IMR-90 (cell line): ENCODE results near the gene ZNF335. TPM values are rescaled to one million over a fixed set of nuclear protein-coding genes. Genes with fewer than 3 reads are reported as not detected.

Experiments
- ATAC-seq: fragments of 200-7000 bp; cut with Tn5 transposase; 2 replicates; pipeline ENCODE4 v1.9.1; 2020; ENCODE audit warnings: low read depth, mild to moderate bottlenecking, moderate library complexity
- BruUV-seq: library from RNA; stranded (reverse); fragments of 400-500 nt; replicated peaks from 2 replicates; lab custom pipeline; 2021; lab: Mats Ljungman, UMichigan
- CTCF ChIA-PET: fragments of 300-600 bp; formaldehyde crosslinking; extraction: SDS; loops from one replicate; lab custom pipeline; 2021; ENCODE audit warnings: antibody characterized with exemption; lab: Yijun Ruan, JAX
- POLR2A ChIA-PET: fragments of 300-600 bp; sonication (Branson Sonifier 250); formaldehyde crosslinking; loops from one replicate; lab custom pipeline; 2022; ENCODE audit warnings: antibody characterized with exemption; ENCODE audit not compliant: unreplicated experiment; lab: Charles Lee
- DNase-seq: peaks from one replicate; pipeline ENCODE4 v3.0.0; 2013
- H2AFZ ChIP-seq: replicated peaks from 2 replicates; pipeline ENCODE3; 2013; ENCODE audit warnings: low read length, mild to moderate bottlenecking; ENCODE audit not compliant: poor library complexity
- H2AK5ac ChIP-seq: 2 replicates; pipeline ENCODE4 v1.6.1; 2013; ENCODE audit warnings: low read depth, low read length, inconsistent platforms
- H2AK9ac ChIP-seq: replicated peaks from 2 replicates; pipeline ENCODE3; 2013; ENCODE audit warnings: mild to moderate bottlenecking, low read depth, low read length, moderate library complexity; ENCODE audit not compliant: poor library complexity
- H2BK120ac ChIP-seq: 2 replicates; pipeline ENCODE4 v1.6.1; 2013; ENCODE audit warnings: low read depth, low read length, inconsistent platforms
- H2BK15ac ChIP-seq: 3 replicates; pipeline ENCODE4 v1.6.1; 2013; ENCODE audit warnings: low read depth, low read length, inconsistent platforms
- H2BK20ac ChIP-seq: 2 replicates; pipeline ENCODE4 v1.6.1; 2013; ENCODE audit warnings: low read depth, mild to moderate bottlenecking, inconsistent platforms, low read length, moderate library complexity
- H2BK5ac ChIP-seq: 2 replicates; pipeline ENCODE4 v1.6.1; 2013; ENCODE audit warnings: mild to moderate bottlenecking, low read depth, low read length, inconsistent platforms; ENCODE audit not compliant: poor library complexity, severe bottlenecking
- H3K14ac ChIP-seq: replicated peaks from 2 replicates; pipeline ENCODE4 v1.6.1; 2013; ENCODE audit warnings: low read depth, low read length, inconsistent platforms
- H3K18ac ChIP-seq: 2 replicates; pipeline ENCODE4 v1.6.1; 2013; ENCODE audit warnings: low read depth, low read length, control low read depth
- H3K23ac ChIP-seq: 2 replicates; pipeline ENCODE4 v1.6.1; 2013; ENCODE audit warnings: low read depth, low read length, inconsistent platforms
- H3K27ac ChIP-seq: 2 replicates; pipeline ENCODE4 v1.5.1; 2013; ENCODE audit warnings: mild to moderate bottlenecking, control low read depth, low read length; ENCODE audit not compliant: insufficient read depth
- H3K27me3 ChIP-seq: 2 replicates; pipeline ENCODE4 v1.6.1; 2013; ENCODE audit warnings: low read length; ENCODE audit not compliant: control insufficient read depth, insufficient read depth
- H3K36me3 ChIP-seq: 2 replicates; pipeline ENCODE4 v1.6.1; 2013; ENCODE audit warnings: low read length, mixed read lengths; ENCODE audit not compliant: control insufficient read depth, insufficient read depth
- H3K4ac ChIP-seq: 2 replicates; pipeline ENCODE4 v1.6.1; 2013; ENCODE audit warnings: low read depth, low read length, inconsistent platforms
- H3K4me1 ChIP-seq: 2 replicates; pipeline ENCODE4 v1.6.1; 2013; ENCODE audit warnings: low read length, mixed read lengths; ENCODE audit not compliant: control insufficient read depth, insufficient read depth
- H3K4me2 ChIP-seq: 2 replicates; pipeline ENCODE4 v1.6.1; 2013; ENCODE audit warnings: low read depth, mild to moderate bottlenecking, control low read depth, low read length, moderate library complexity
- H3K4me3 ChIP-seq: 2 replicates; pipeline ENCODE4 v1.5.1; 2013; ENCODE audit warnings: low read depth, mild to moderate bottlenecking, control low read depth, low read length, moderate library complexity; ENCODE audit not compliant: insufficient read depth
- H3K56ac ChIP-seq: 2 replicates; pipeline ENCODE4 v1.6.1; 2013; ENCODE audit warnings: low read length, inconsistent platforms; ENCODE audit not compliant: insufficient read depth; ENCODE audit errors: extremely low read depth
- H3K79me1 ChIP-seq, 2 experiments: 2 replicates each; pipeline ENCODE4 v1.6.1; 2013; ENCODE audit warnings: low read length in 2 of 2, inconsistent platforms in 1 of 2, low read depth in 1 of 2
- H3K9ac ChIP-seq: 2 replicates; pipeline ENCODE4 v1.6.1; 2013; ENCODE audit warnings: low read depth, low read length, control low read depth
- H3K9me1 ChIP-seq: 2 replicates; pipeline ENCODE4 v1.6.1; 2013; ENCODE audit warnings: low read length, inconsistent platforms; ENCODE audit not compliant: insufficient read depth
- H3K9me3 ChIP-seq: 2 replicates; pipeline ENCODE4 v1.6.1; 2013; ENCODE audit warnings: low read length; ENCODE audit not compliant: control insufficient read depth, insufficient read depth
- H4K20me1 ChIP-seq: 2 replicates; pipeline ENCODE4 v1.6.1; 2013; ENCODE audit warnings: low read length, inconsistent platforms; ENCODE audit not compliant: insufficient read depth
- H4K5ac ChIP-seq: 2 replicates; pipeline ENCODE4 v1.6.1; 2013; ENCODE audit warnings: mild to moderate bottlenecking, low read depth, low read length, control low read depth
- H4K8ac ChIP-seq, 2 experiments: 2 replicates each; pipeline ENCODE4 v1.6.1; 2013; ENCODE audit warnings: low read depth in 2 of 2, low read length in 2 of 2, control low read depth in 1 of 2, inconsistent platforms in 1 of 2
- H4K91ac ChIP-seq: 2 replicates; pipeline ENCODE4 v1.6.1; 2013; ENCODE audit warnings: low read depth, low read length, inconsistent platforms; ENCODE audit not compliant: insufficient read depth
- CHD1 ChIP-seq: IDR thresholded peaks from 2 replicates; pipeline ENCODE4 v1.6.1; 2012; ENCODE audit warnings: low read depth, low read length, improper control_type of control experiment
- FOS ChIP-seq: fragments of 150-350 bp; IDR thresholded peaks from 2 replicates; pipeline ENCODE4 v1.6.1; 2016; ENCODE audit warnings: low read depth, low read length
- MAFK ChIP-seq: IDR thresholded peaks from 2 replicates; pipeline ENCODE4 v1.6.1; 2012; ENCODE audit warnings: low read depth, low read length, improper control_type of control experiment
- POLR2A ChIP-seq: IDR thresholded peaks from 2 replicates; pipeline ENCODE4 v1.6.1; 2012; ENCODE audit warnings: mild to moderate bottlenecking, low read depth, low read length
- SMC3 ChIP-seq: fragments of 150-350 bp; IDR thresholded peaks from 2 replicates; pipeline ENCODE4 v1.6.1; 2016; ENCODE audit warnings: low read depth, mild to moderate bottlenecking, antibody characterized with exemption, low read length, moderate library complexity
- USF2 ChIP-seq: fragments of 150-350 bp; IDR thresholded peaks from 2 replicates; pipeline ENCODE4 v1.6.1; 2017; ENCODE audit warnings: mild to moderate bottlenecking, antibody characterized with exemption, low read length, low read depth
- WGBS, 2 experiments: methylation state at CpG; one replicate each; pipeline versions ENCODE4 v1.1.5 to v1.1.7; 2013; ENCODE audit warnings: missing lambda C conversion rate in 2 of 2; ENCODE audit not compliant: insufficient read length in 1 of 2; ENCODE audit errors: extremely low coverage in 2 of 2; 5-methylcytosine and 5-hydroxymethylcytosine counted together
- dilution Hi-C: fragments of 300-500 bp; cut with HindIII; formaldehyde crosslinking; loops from one replicate; pipeline ENCODE4 v1.14.3; 2018; ENCODE audit warnings: low sequenced_read_pairs; ENCODE audit not compliant: unreplicated experiment
- in situ Hi-C: fragments of 300-500 bp; cut with MboI; formaldehyde crosslinking; loops from 3 replicates; pipeline ENCODE4 v1.14.3; 2019; ENCODE audit warnings: low sequenced_read_pairs, inconsistent platforms, mixed read lengths
- intact Hi-C: fragments of 100-400 bp; cut with micrococcal nuclease; formaldehyde crosslinking; loops from 2 replicates; pipeline ENCODE4 v1.10.0; 2022
- polyA plus RNA-seq, 3 experiments: library from polyadenylated mRNA; depleted of rRNA; stranded (reverse); fragments of >200 nt; gene quantifications; 2 replicates each; pipeline ENCODE4 v1.2.3, GENCODE V29; 2012; ENCODE audit warnings: low replicate concordance in 1 of 3
- total RNA-seq: library from RNA; depleted of rRNA; stranded (reverse); fragments of >200 nt; gene quantifications from 2 replicates; pipeline ENCODE4 v1.2.3, GENCODE V29; 2012

ZNF335 gene
- total and polyA plus RNA-seq, 2 of the 4 experiments (the other 2 are of a cell fraction): 11.8 to 17.8 TPM

DNA sequence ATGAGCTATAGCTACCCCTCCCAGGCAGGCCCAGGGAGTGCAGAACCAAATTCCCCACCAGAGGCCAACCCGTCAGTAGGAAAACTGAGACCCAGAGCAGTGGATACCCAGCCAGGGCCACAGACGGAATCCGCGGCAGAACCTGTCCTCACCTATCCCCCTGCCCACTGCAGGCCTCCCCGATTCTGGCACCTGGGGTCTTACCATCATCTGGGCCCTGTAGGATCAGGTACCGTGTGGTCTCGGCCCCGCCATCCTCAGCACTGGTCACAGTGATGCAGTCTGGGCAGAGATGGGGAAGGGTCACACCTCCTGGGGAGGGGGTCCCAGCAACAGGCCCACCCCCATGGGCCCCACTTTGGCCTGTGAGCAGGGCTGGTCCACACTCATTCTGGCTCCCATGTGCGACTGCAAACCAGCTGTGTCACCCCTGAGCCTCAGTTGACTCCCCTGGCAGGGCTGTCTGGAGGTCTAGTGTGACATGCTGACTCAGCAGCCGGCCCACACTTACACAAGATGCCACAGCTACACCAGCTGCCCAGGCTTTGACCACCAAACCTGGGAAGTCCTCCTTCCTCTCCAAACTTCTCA lies 3.8 kb downstream of the ZNF335 start:
- Histone ChIP-seq H2BK5ac (no peak overlapping the region), H2BK20ac (no peak overlapping the region), H2BK120ac (no peak overlapping the region), H3K23ac (no peak overlapping the region), H3K9me1 (peaks cover 17% of the 10 kb centered on the region; the same call in 1 of the 2 replicates), H3K9me3 (no peaks in the 10 kb centered on the region), H2BK15ac (no peak overlapping the region), H3K4ac (no peak overlapping the region), H3K4me3 (no peak overlapping the region), H3K36me3 (peaks cover 47% of the 10 kb centered on the region), H4K20me1 (peaks cover 28% of the 10 kb centered on the region), H3K14ac (no peak overlapping the region), H3K9ac (no peak overlapping the region), H3K18ac (no peak overlapping the region), H3K79me1 (peaks cover 17 to 47% of the 10 kb centered on the region in 2 experiments; a peak in 3 of 4 replicates), H4K8ac (no peak overlapping the region), H2AFZ (peak overlapping the region; percentile 48), H3K27me3 (no peaks in the 10 kb centered on the region), H2AK9ac (no peak overlapping the region), H3K27ac (no peak overlapping the region), H3K56ac (no peak overlapping the region), H3K4me1 (peaks cover 13% of the 10 kb centered on the region), H2AK5ac (no peak overlapping the region), H4K5ac (no peak overlapping the region), H3K4me2 (no peak overlapping the region), H4K91ac (no peak overlapping the region)
- ChIA-PET CTCF (no interaction called here), POLR2A (no interaction called here)
- 98% methylated on average over 7 of the region's 10 CpGs; no CpG with 5 or more reads in 1 of the 2 experiments for WGBS, 2 experiments
- TF ChIP-seq MAFK (peak; percentile 93), SMC3 (no peak), CHD1 (no peak), POLR2A (no peak), FOS (no peak), USF2 (no peak)
- no TSS peak for BruUV-seq
- intact Hi-C loops (no loop called here), in situ Hi-C loops (no loop called here), dilution Hi-C loops (no loop called here)
- DNase-seq: no peak
- ATAC-seq: no peak
